Measurements from ENCODE around the gene ME3.

DNA sequence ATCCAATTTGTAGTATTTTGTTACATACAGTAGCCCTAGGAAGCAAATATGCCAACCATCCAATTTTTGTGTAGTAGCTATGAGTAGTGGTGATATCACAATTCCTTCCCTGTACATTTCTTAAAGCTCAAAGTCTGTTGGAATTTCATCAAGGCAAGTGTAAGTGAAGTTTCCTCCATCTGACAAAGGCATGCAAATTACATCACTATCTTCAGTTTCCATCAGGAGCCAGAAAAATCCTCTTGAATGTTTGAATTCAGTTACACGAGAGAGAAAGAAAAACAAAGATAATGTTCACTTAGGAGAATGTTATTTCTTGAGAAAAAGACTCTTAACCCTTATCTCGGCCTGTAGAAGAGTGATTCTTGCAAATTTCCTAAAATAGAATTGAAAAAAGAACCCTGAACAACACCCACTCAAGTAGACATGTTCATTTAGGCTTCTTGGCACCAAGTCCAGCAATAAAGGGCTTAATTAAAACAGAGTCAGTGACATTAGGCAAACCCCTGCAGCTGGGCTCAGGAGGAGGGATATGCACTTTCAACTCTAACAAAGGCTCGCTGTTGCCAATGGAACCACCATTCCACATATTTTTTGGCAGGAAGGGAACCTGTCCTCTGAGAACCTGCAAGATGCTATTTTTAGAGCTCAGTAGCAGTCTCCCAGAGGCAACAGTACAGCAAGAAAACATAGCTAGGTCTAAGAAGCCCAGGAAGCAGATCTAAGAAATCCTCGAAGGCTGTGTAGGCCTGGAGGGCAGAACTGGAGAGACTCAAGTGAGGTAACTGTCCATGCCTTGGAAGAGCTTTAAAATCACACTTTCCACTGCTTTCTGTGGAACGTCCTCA lies 153.1 kb downstream of the ME3 start:
- TF ChIP-seq, protein P1, sequence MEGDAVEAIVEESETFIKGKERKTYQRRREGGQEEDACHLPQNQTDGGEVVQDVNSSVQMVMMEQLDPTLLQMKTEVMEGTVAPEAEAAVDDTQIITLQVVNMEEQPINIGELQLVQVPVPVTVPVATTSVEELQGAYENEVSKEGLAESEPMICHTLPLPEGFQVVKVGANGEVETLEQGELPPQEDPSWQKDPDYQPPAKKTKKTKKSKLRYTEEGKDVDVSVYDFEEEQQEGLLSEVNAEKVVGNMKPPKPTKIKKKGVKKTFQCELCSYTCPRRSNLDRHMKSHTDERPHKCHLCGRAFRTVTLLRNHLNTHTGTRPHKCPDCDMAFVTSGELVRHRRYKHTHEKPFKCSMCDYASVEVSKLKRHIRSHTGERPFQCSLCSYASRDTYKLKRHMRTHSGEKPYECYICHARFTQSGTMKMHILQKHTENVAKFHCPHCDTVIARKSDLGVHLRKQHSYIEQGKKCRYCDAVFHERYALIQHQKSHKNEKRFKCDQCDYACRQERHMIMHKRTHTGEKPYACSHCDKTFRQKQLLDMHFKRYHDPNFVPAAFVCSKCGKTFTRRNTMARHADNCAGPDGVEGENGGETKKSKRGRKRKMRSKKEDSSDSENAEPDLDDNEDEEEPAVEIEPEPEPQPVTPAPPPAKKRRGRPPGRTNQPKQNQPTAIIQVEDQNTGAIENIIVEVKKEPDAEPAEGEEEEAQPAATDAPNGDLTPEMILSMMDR (optimal IDR thresholded peaks at IDR 0.05 in 1 of 3, IDR thresholded peaks at IDR 0.05 in 1 of 3, conservative IDR thresholded peaks at IDR 0.05 in 1 of 3; ENCODE audit: extremely low read depth in 1 of 3, insufficient read depth in 2 of 3, low read length in 3 of 3): no peak
- TF ChIP-seq EZH2 (IDR thresholded peaks at IDR 0.05; ENCODE audit: low read length): no peak
